H9 (cell line): ENCODE data around the gene MBD5. TPM values are rescaled to one million over a fixed set of nuclear protein-coding genes. Genes with fewer than 3 reads are reported as not detected.

Experiments
- DNase-seq: peaks from one replicate; pipeline ENCODE4 v3.0.0-alpha.2; 2017
- H2AFZ ChIP-seq: one replicate; pipeline ENCODE4 v1.6.1; 2013; ENCODE audit warnings: mild to moderate bottlenecking, low read length, control low read depth, moderate library complexity
- H2AK5ac ChIP-seq: 2 replicates; pipeline ENCODE4 v1.6.1; 2013; ENCODE audit warnings: low read length, control low read depth, mixed read lengths; ENCODE audit not compliant: insufficient read length
- H2BK120ac ChIP-seq: one replicate; pipeline ENCODE4 v1.6.1; 2013; ENCODE audit warnings: low read depth, mild to moderate bottlenecking, low read length, control low read depth, inconsistent platforms; ENCODE audit not compliant: poor library complexity, severe bottlenecking
- H2BK12ac ChIP-seq: 2 replicates; pipeline ENCODE4 v1.6.1; 2013; ENCODE audit warnings: low read length, control low read depth, mixed read lengths, low read depth; ENCODE audit not compliant: insufficient read length
- H2BK15ac ChIP-seq: 2 replicates; pipeline ENCODE4 v1.6.1; 2013; ENCODE audit warnings: low read depth, low read length, control low read depth
- H2BK20ac ChIP-seq: one replicate; pipeline ENCODE4 v1.6.1; 2013; ENCODE audit warnings: low read depth, mild to moderate bottlenecking, low read length, control low read depth, inconsistent platforms; ENCODE audit not compliant: poor library complexity, severe bottlenecking
- H2BK5ac ChIP-seq: 2 replicates; pipeline ENCODE4 v1.6.1; 2013; ENCODE audit warnings: low read length, control low read depth, mixed read lengths; ENCODE audit not compliant: insufficient read length
- H3K14ac ChIP-seq: 2 replicates; pipeline ENCODE4 v1.6.1; 2013; ENCODE audit warnings: low read length, control low read depth; ENCODE audit not compliant: insufficient read depth
- H3K18ac ChIP-seq: 2 replicates; pipeline ENCODE4 v1.6.1; 2013; ENCODE audit warnings: low read depth, mild to moderate bottlenecking, mixed read lengths, low read length, control low read depth; ENCODE audit not compliant: insufficient read length
- H3K23ac ChIP-seq: 2 replicates; pipeline ENCODE4 v1.6.1; 2013; ENCODE audit warnings: low read length, control low read depth, mixed read lengths, low read depth; ENCODE audit not compliant: insufficient read length
- H3K23me2 ChIP-seq: 2 replicates; pipeline ENCODE4 v1.6.1; 2013; ENCODE audit warnings: low read depth, mild to moderate bottlenecking, mixed read lengths, low read length, control low read depth; ENCODE audit not compliant: insufficient read length, poor library complexity, severe bottlenecking
- H3K27ac ChIP-seq: 2 replicates; pipeline ENCODE4 v1.5.1; 2013; ENCODE audit warnings: low read length, control low read depth, mixed read lengths, low read depth; ENCODE audit not compliant: insufficient read length
- H3K27me3 ChIP-seq: 2 replicates; pipeline ENCODE4 v1.6.1; 2013; ENCODE audit warnings: low read length, control low read depth, inconsistent platforms; ENCODE audit not compliant: insufficient read depth
- H3K4ac ChIP-seq: 2 replicates; pipeline ENCODE4 v1.6.1; 2013; ENCODE audit warnings: low read depth, mild to moderate bottlenecking, control low read depth, inconsistent platforms, low read length, moderate library complexity
- H3K4me1 ChIP-seq: 2 replicates; pipeline ENCODE4 v1.6.1; 2013; ENCODE audit warnings: low read length, control low read depth, inconsistent platforms; ENCODE audit not compliant: insufficient read depth
- H3K4me2 ChIP-seq: 2 replicates; pipeline ENCODE4 v1.6.1; 2013; ENCODE audit warnings: low read length, control low read depth, mixed read lengths; ENCODE audit not compliant: insufficient read length, insufficient read depth
- H3K56ac ChIP-seq: 2 replicates; pipeline ENCODE4 v1.6.1; 2013; ENCODE audit warnings: low read depth, mild to moderate bottlenecking, mixed read lengths, low read length, control low read depth; ENCODE audit not compliant: insufficient read length
- H3K79me1 ChIP-seq: 2 replicates; pipeline ENCODE4 v1.6.1; 2013; ENCODE audit warnings: low read depth, mild to moderate bottlenecking, moderate library complexity, low read length, control low read depth, inconsistent platforms; ENCODE audit not compliant: insufficient read depth, poor library complexity, severe bottlenecking
- H3K79me2 ChIP-seq: 2 replicates; pipeline ENCODE4 v1.6.1; 2013; ENCODE audit warnings: low read length, control low read depth, inconsistent platforms; ENCODE audit not compliant: insufficient read depth
- H3K9ac ChIP-seq: 2 replicates; pipeline ENCODE4 v1.6.1; 2013; ENCODE audit warnings: low read length, control low read depth, mixed read lengths; ENCODE audit not compliant: insufficient read length; ENCODE audit errors: extremely low read depth
- H3K9me3 ChIP-seq: one replicate; pipeline ENCODE4 v1.6.1; 2013; ENCODE audit warnings: low read depth, low read length, inconsistent platforms; ENCODE audit not compliant: control insufficient read depth
- H3T11ph ChIP-seq: one replicate; pipeline ENCODE4 v1.6.1; 2013; ENCODE audit warnings: mild to moderate bottlenecking, low read length, control low read depth, inconsistent platforms
- H4K20me1 ChIP-seq: one replicate; pipeline ENCODE4 v1.6.1; 2013; ENCODE audit not compliant: control insufficient read depth, insufficient read length, insufficient read depth
- H4K5ac ChIP-seq: 2 replicates; pipeline ENCODE4 v1.6.1; 2013; ENCODE audit warnings: low read depth, mild to moderate bottlenecking, mixed read lengths, low read length, control low read depth; ENCODE audit not compliant: insufficient read length
- H4K8ac ChIP-seq: replicated peaks from 2 replicates; pipeline ENCODE4 v1.6.1; 2013; ENCODE audit warnings: low read length, control low read depth, mixed read lengths, low read depth; ENCODE audit not compliant: insufficient read length
- H4K91ac ChIP-seq: 2 replicates; pipeline ENCODE4 v1.6.1; 2013; ENCODE audit warnings: low read depth, mild to moderate bottlenecking, moderate library complexity, mixed read lengths, low read length, control low read depth; ENCODE audit not compliant: insufficient read length
- H3K27ac Mint-ChIP-seq, 3 experiments: 2 replicates in 2 of 3; 3 replicates in 1 of 3; pipeline ENCODE4 v1.8.0; 2020 to 2021; ENCODE audit warnings: mixed read lengths in 3 of 3, mild to moderate bottlenecking in 1 of 3, moderate library complexity in 1 of 3
- H3K27me3 Mint-ChIP-seq: 2 replicates; pipeline ENCODE4 v1.8.0; 2021; ENCODE audit warnings: low read depth, mild to moderate bottlenecking, moderate library complexity, mixed read lengths
- H3K36me3 Mint-ChIP-seq, 3 experiments: 2 replicates in 2 of 3; 3 replicates in 1 of 3; pipeline ENCODE4 v1.8.0; 2020 to 2021; ENCODE audit warnings: low read depth in 3 of 3, mixed read lengths in 3 of 3; ENCODE audit not compliant: insufficient read depth in 1 of 3
- H3K4me1 Mint-ChIP-seq, 2 experiments: 2 replicates each; pipeline ENCODE4 v1.8.0; 2020; ENCODE audit warnings: mixed read lengths in 2 of 2
- H3K4me3 Mint-ChIP-seq, 2 experiments: 2 replicates in 1 of 2; 3 replicates in 1 of 2; pipeline ENCODE4 v1.8.0; 2020 to 2021; ENCODE audit warnings: mild to moderate bottlenecking in 2 of 2, mixed read lengths in 2 of 2, moderate library complexity in 1 of 2
- H3K9me3 Mint-ChIP-seq, 2 experiments: 2 replicates in 1 of 2; 3 replicates in 1 of 2; pipeline ENCODE4 v1.8.0; 2020; ENCODE audit warnings: mild to moderate bottlenecking in 2 of 2, mixed read lengths in 2 of 2, moderate library complexity in 1 of 2
- CTCF ChIP-seq: fragments of 200-600 bp; sonication (generic); conservative IDR thresholded peaks from 3 replicates; pipeline ENCODE4 v1.8.0; 2021; ENCODE audit warnings: antibody characterized with exemption, mild to moderate bottlenecking
- WGBS: extraction: QIAGEN DNeasy Blood & Tissue Kit; methylation state at CpG from one replicate; pipeline ENCODE4 v1.1.7; 2013; ENCODE audit warnings: missing lambda C conversion rate, low lambda C conversion rate, mixed read lengths; ENCODE audit not compliant: insufficient read length; ENCODE audit errors: extremely low coverage; 5-methylcytosine and 5-hydroxymethylcytosine counted together
- total RNA-seq: library from RNA; stranded (reverse); gene quantifications from 2 replicates; pipeline ENCODE4 v1.2.1, GENCODE V29; 2021

The MBD5 gene
- total RNA-seq, 1 experiment from 2014 or later: 23.1 TPM

GRCh38 chr2:148552675-148553331 lies 531.9 kb downstream of the MBD5 start:
- Histone ChIP-seq H4K5ac (no peak overlapping the region), H3K14ac (no peak overlapping the region), H2AFZ (no peak overlapping the region), H3K27me3 (no peaks in the 10 kb centered on the region; the same call in 1 of the 2 replicates), H3K23me2 (no peaks in the 10 kb centered on the region), H2BK120ac (peak overlapping the region; percentile 19), H3K18ac (no peak overlapping the region), H2AK5ac (no peak overlapping the region), H3K9ac (no peak overlapping the region), H4K91ac (no peak overlapping the region), H4K8ac (no peak overlapping the region), H3K23ac (no peak overlapping the region), H3K79me2 (no peaks in the 10 kb centered on the region), H4K20me1 (no peaks in the 10 kb centered on the region), H2BK12ac (no peak overlapping the region), H3K4me1 (peaks cover 18% of the 10 kb centered on the region; the same call in 1 of the 2 replicates), H3K4ac (no peak overlapping the region), H2BK5ac (no peak overlapping the region), H2BK15ac (no peak overlapping the region), H3K27ac (no peak overlapping the region), H3K9me3 (no peaks in the 10 kb centered on the region), H3K79me1 (no peaks in the 10 kb centered on the region), H3K56ac (no peak overlapping the region), H2BK20ac (no peak overlapping the region), H3K4me2 (no peak overlapping the region), H3T11ph (no peak overlapping the region)
- H3K4me3 Mint-ChIP-seq: no peak overlapping the region
- DNase-seq: no peak
- WGBS: no CpG with 5 or more reads among the region's 9 CpGs
- H3K27ac Mint-ChIP-seq: no peak overlapping the region
- H3K27me3 Mint-ChIP-seq: peaks cover 9% of the 10 kb centered on the region
- peaks cover 0 to 2% of the 10 kb centered on the region in 2 experiments; a peak in 2 of 5 replicates for H3K9me3 Mint-ChIP-seq
- no peaks in the 10 kb centered on the region for H3K4me1 Mint-ChIP-seq
- peaks cover 0 to 7% (median 2%) of the 10 kb centered on the region in 3 experiments; a peak in 5 of 7 replicates for H3K36me3 Mint-ChIP-seq
- no peak for TF ChIP-seq CTCF
